ENCODE results near the gene FHL2.

DNA sequence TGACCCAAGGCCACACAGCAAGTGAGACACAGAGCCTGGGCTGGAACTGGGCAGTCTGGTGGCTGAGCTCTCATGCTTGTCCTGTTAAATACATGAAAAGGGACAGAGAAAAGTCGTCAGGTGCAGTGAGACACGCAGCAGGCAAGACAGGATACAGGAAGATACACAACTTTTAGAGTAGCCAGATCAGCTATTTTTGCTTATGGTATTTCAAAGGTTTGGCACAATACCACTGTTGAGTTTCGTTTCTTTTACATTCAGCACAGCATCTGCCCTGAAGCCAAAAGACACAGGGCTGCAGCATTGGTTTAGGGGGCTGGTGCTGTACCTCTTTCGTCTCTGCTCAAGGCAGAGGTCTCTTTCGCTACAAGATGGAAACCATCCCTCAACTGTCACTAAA, 14.0 kb downstream of the FHL2 start:
- TF ChIP-seq, protein P1, sequence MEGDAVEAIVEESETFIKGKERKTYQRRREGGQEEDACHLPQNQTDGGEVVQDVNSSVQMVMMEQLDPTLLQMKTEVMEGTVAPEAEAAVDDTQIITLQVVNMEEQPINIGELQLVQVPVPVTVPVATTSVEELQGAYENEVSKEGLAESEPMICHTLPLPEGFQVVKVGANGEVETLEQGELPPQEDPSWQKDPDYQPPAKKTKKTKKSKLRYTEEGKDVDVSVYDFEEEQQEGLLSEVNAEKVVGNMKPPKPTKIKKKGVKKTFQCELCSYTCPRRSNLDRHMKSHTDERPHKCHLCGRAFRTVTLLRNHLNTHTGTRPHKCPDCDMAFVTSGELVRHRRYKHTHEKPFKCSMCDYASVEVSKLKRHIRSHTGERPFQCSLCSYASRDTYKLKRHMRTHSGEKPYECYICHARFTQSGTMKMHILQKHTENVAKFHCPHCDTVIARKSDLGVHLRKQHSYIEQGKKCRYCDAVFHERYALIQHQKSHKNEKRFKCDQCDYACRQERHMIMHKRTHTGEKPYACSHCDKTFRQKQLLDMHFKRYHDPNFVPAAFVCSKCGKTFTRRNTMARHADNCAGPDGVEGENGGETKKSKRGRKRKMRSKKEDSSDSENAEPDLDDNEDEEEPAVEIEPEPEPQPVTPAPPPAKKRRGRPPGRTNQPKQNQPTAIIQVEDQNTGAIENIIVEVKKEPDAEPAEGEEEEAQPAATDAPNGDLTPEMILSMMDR (IDR thresholded peaks at IDR 0.05), result no peak
- no peak for TF ChIP-seq POLR2A (IDR thresholded peaks at IDR 0.05)

All from thyroid gland (tissue), 4 donors.